NT2/D1 (cell line): ENCODE measurements around the gene RNASEH2A.

Experiments used
- SUZ12 ChIP-seq: IDR thresholded peaks from 2 replicates; pipeline ENCODE4 v1.6.1; 2011; ENCODE audit not compliant: insufficient read length, insufficient read depth; ENCODE audit errors: extremely low read depth
- ZNF274 ChIP-seq: IDR thresholded peaks from 2 replicates; pipeline ENCODE4 v1.6.1; 2011; ENCODE audit warnings: mild to moderate bottlenecking, low read depth, low read length

DNA sequence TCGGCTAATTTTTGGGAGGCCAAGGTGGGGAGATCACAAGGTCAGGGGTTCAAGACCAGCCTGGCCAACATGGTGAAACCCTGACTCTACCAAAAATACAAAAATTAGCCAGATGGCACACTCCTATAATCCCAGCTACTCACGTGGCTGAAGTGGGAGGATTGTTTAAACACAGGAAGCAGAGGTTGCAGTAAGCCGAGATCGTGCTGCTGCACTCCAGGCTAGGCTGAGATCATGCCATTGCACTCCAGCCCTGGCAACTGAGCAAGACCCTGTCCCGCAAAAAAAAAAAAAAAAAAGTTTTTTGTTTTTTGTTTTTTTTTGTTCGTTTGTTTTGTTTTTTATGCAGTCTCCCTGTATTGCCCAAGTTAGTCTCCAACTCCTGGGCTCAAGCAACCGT lies 53.2 kb downstream of the RNASEH2A start:
- TF ChIP-seq ZNF274 (no peak), SUZ12 (no peak)
